Measurements from ENCODE around the gene KCTD13.

GRCh38 chr16:29974291-29975133, 48.5 kb upstream of the KCTD13 start:
- TF ChIP-seq MYC (IDR thresholded peaks at IDR 0.05; ENCODE audit: insufficient read depth, insufficient read length, insufficient replicate concordance, low read length, severe bottlenecking) = no peak
- TF ChIP-seq NFXL1 (IDR thresholded peaks at IDR 0.05; ENCODE audit: borderline replicate concordance) = no peak
- TF ChIP-seq MAX (IDR thresholded peaks at IDR 0.05; ENCODE audit: low read depth, low read length) = no peak
- no peak for TF ChIP-seq EP300 (IDR thresholded peaks at IDR 0.05; ENCODE audit: borderline replicate concordance in 1 of 2, control insufficient read depth in 1 of 2, low read depth in 2 of 2, low read length in 2 of 2)
- TF ChIP-seq NFYB (IDR thresholded peaks at IDR 0.05; ENCODE audit: insufficient read depth, low read depth, low read length) = no peak
- TF ChIP-seq RAD21 (IDR thresholded peaks at IDR 0.05; ENCODE audit: insufficient read depth, low read depth, low read length) = no peak
- TF ChIP-seq FOXK2 (IDR thresholded peaks at IDR 0.05) = no peak
- TF ChIP-seq POLR2AphosphoS5 (IDR thresholded peaks at IDR 0.05; ENCODE audit: low read length) = no peak
- TF ChIP-seq CTCF (IDR thresholded peaks at IDR 0.05 in 2 of 3, conservative IDR thresholded peaks at IDR 0.05 in 1 of 3; ENCODE audit: control insufficient read depth in 2 of 3, extremely low read depth in 1 of 3, insufficient read depth in 1 of 3, low read depth in 3 of 3, low read length in 3 of 3) = no peak
- TF ChIP-seq CEBPB (IDR thresholded peaks at IDR 0.05; ENCODE audit: borderline replicate concordance in 1 of 2, low read depth in 2 of 2, low read length in 2 of 2) = no peak
- no peak for TF ChIP-seq JUND (IDR thresholded peaks at IDR 0.05; ENCODE audit: low read depth, low read length)

Measured in GM12878 (cell line).